Esophagus squamous epithelium (tissue), 5 donors: ENCODE data around the gene MEPCE. TPM values are rescaled to one million over a fixed set of nuclear protein-coding genes. Genes with fewer than 3 reads are reported as not detected.

Experiments used
- DNase-seq: peaks from one replicate; lab custom pipeline; 2025; lab: John Stamatoyannopoulos, UW
- H3K27ac ChIP-seq, 4 donors: fragments of 200-600 bp; sonication (generic); one replicate each; pipeline ENCODE4 v1.5.1; 2016 to 2019; ENCODE audit warnings: mild to moderate bottlenecking in 1 of 4
- H3K27me3 ChIP-seq, 4 donors: fragments of 200-600 bp; sonication (generic); 1 replicate in 3 of 4; 2 replicates in 1 of 4; pipeline versions ENCODE4 v1.5.1 to v1.6.0; 2017 to 2021; ENCODE audit warnings: antibody characterized with exemption in 1 of 4
- H3K36me3 ChIP-seq, 3 donors: fragments of 200-600 bp; sonication (generic); one replicate each; pipeline ENCODE4 v1.5.1; 2016 to 2019
- H3K4me1 ChIP-seq, 3 donors: fragments of 200-600 bp; sonication (generic); one replicate each; pipeline ENCODE4 v1.5.1; 2017 to 2019
- H3K4me3 ChIP-seq, 4 donors: fragments of 200-600 bp; sonication (generic); 1 replicate in 3 of 4; 2 replicates in 1 of 4; pipeline ENCODE4 v1.5.1; 2016 to 2019; ENCODE audit warnings: mild to moderate bottlenecking in 2 of 4, moderate library complexity in 1 of 4
- H3K9me3 ChIP-seq, 3 donors: fragments of 200-600 bp; sonication (generic); one replicate each; pipeline ENCODE4 v1.5.1; 2016 to 2019
- CTCF ChIP-seq, 6 experiments: fragments of 450-650 bp in 4 of 6; fragments of 200-600 bp in 2 of 6; sonication (generic) in 2 of 6; IDR thresholded peaks; one replicate each; pipeline ENCODE4 v1.5.1; 2016 to 2019; ENCODE audit warnings: antibody characterized with exemption in 6 of 6, mild to moderate bottlenecking in 4 of 6, moderate library complexity in 4 of 6
- POLR2A ChIP-seq, 4 donors: fragments of 450-650 bp; IDR thresholded peaks; one replicate each; pipeline ENCODE4 v1.6.1; 2017; ENCODE audit warnings: antibody characterized with exemption in 4 of 4, mild to moderate bottlenecking in 4 of 4, moderate library complexity in 3 of 4
- whole genome bisulfite sequencing, 2 donors: methylation state at CpG; one replicate each; pipeline ENCODE4 v1.1.5; 2018; 5-methylcytosine and 5-hydroxymethylcytosine counted together
- intact Hi-C: fragments of 100-400 bp; cut with DNase I; formaldehyde crosslinking; loops from one replicate; pipeline ENCODE4 v1.15.0; 2022
- total RNA-seq, 4 donors: library from RNA; depleted of rRNA; stranded (reverse); fragments of >200 nt; gene quantifications; one replicate each; pipeline ENCODE4 v1.1.0, GENCODE V29; 2016
- donor health status: DM: yes; HTN: yes; CAD: no.

Gene MEPCE
- total RNA-seq, 4 donors from 2014 or later: 18.0 to 27.7 (median 23.4) TPM

GRCh38 chr7:100476903-100477870 lies 47.6 kb downstream of the MEPCE start:
- 13 to 49% methylated on average over 3 to 4 of the region's 30 CpGs for WGBS, 2 donors
- H3K4me3 ChIP-seq: peak overlapping the region; percentile 85 to 100 (median 92)
- peaks cover 44 to 69% (median 46%) of the 10 kb centered on the region in 3 donors for H3K4me1 ChIP-seq
- peaks cover 0 to 31% (median 4%) of the 10 kb centered on the region in 3 donors for H3K36me3 ChIP-seq
- H3K27me3 ChIP-seq: no peaks in the 10 kb centered on the region
- intact Hi-C loops: loop anchor here (10.0 kb wide), 1 partner anchor 218 kb away; the partner anchor contains the start of gene GIGYF1
- TF ChIP-seq CTCF (IDR thresholded peaks at IDR 0.05) (peak in 2 of 6 experiments; percentile 17 to 30), POLR2A (IDR thresholded peaks at IDR 0.05) (no peak)
- H3K9me3 ChIP-seq: no peaks in the 10 kb centered on the region
- DNase-seq: no peak
- peak overlapping the region; percentile 92 to 98 (median 94) for H3K27ac ChIP-seq

GRCh38 chr7:100477871-100478267 lies 48.2 kb downstream of the MEPCE start:
- H3K36me3 ChIP-seq: peaks cover 0 to 24% (median 4%) of the 10 kb centered on the region in 3 donors
- 0% methylated on average over 1 of the region's 16 CpGs for WGBS, 2 donors
- no peaks in the 10 kb centered on the region for H3K9me3 ChIP-seq
- DNase-seq: no peak
- peaks cover 43 to 69% (median 43%) of the 10 kb centered on the region in 3 donors for H3K4me1 ChIP-seq
- intact Hi-C loops: loop anchor here (10.0 kb wide), 1 partner anchor 217 kb away; the partner anchor contains the start of gene GIGYF1
- H3K4me3 ChIP-seq: peak overlapping the region; percentile 85 to 100 (median 92)
- H3K27ac ChIP-seq: peak overlapping the region; percentile 92 to 98 (median 94)
- H3K27me3 ChIP-seq: no peaks in the 10 kb centered on the region
- TF ChIP-seq CTCF (IDR thresholded peaks at IDR 0.05) (no peak), POLR2A (IDR thresholded peaks at IDR 0.05) (no peak)

- Histone ChIP-seq H3K27me3 (no peaks in the 10 kb centered on the region), H3K27ac (peak within 1 kb of the TSS; percentile 92 to 98 (median 94)), H3K9me3 (no peaks in the 10 kb centered on the region), H3K4me3 (peak within 1 kb of the TSS; percentile 85 to 100 (median 92)), H3K36me3 (peaks cover 0 to 11% (median under 1%) of the 10 kb centered on the region in 3 donors), H3K4me1 (peaks cover 38 to 67% (median 43%) of the 10 kb centered on the region in 3 donors)
- intact Hi-C loops: loop anchor here (10.0 kb wide), 1 partner anchor 216 kb away; the partner anchor contains the start of gene GIGYF1
- 0% methylated on average over 5 to 16 of the region's 27 CpGs for WGBS, 2 donors
- peak; percentile 72 for DNase-seq
- TF ChIP-seq CTCF (IDR thresholded peaks at IDR 0.05) (no peak), POLR2A (IDR thresholded peaks at IDR 0.05) (peak in 3 of 4 donors; percentile 83 to 93 (median 91))
Measured at GRCh38 chr7:100478958-100479660, 49.5 kb downstream of the MEPCE start, which contains the start of gene TSC22D4. Gene TSC22D4, minus strand, starts transcription at chr7:100479214. Its CDS starts 1,176 bp downstream, at chr7:100478038.

- H3K9me3 ChIP-seq: no peaks in the 10 kb centered on the region
- 64 to 73% methylated on average over 1 of the region's 1 CpG for WGBS, 2 donors
- no peak overlapping the region for H3K27ac ChIP-seq
- no peaks in the 10 kb centered on the region for H3K36me3 ChIP-seq
- TF ChIP-seq CTCF (IDR thresholded peaks at IDR 0.05) (no peak), POLR2A (IDR thresholded peaks at IDR 0.05) (no peak)
- intact Hi-C loops: no loop called here
- no peak for DNase-seq
- no peak overlapping the region for H3K4me3 ChIP-seq
- no peaks in the 10 kb centered on the region for H3K27me3 ChIP-seq
- H3K4me1 ChIP-seq: peaks cover 24 to 65% (median 34%) of the 10 kb centered on the region in 3 donors
Measured at GRCh38 chr7:100481466-100481865, 51.8 kb downstream of the MEPCE start.
